K562 (cell line): ENCODE results near the gene GZMB. TPM values are rescaled to one million over a fixed set of nuclear protein-coding genes. Genes with fewer than 3 reads are reported as not detected.

Experiments used
- ATAC-seq: fragments of 200-7000 bp; cut with Tn5 transposase; 3 replicates; pipeline ENCODE4 v1.9.1; 2020; ENCODE audit warnings: moderate library complexity
- BruUV-seq: library from RNA; stranded (reverse); fragments of 400-500 nt; replicated peaks from 2 replicates; lab custom pipeline; 2021; lab: Mats Ljungman, UMichigan
- CTCF ChIA-PET: fragments of 300-600 bp; formaldehyde crosslinking; extraction: SDS; loops from one replicate; lab custom pipeline; 2021; ENCODE audit warnings: low intra/inter-chr PET ratio; lab: Yijun Ruan, JAX
- POLR2A ChIA-PET: fragments of 300-600, 350-650 bp; sonication (Branson Sonifier 250); formaldehyde crosslinking; extraction: SDS; loops from one replicate; lab custom pipeline; 2021; ENCODE audit warnings: antibody characterized with exemption, inconsistent platforms; lab: Yijun Ruan, JAX
- DNase-seq, 4 experiments: peaks; one replicate each; pipeline versions ENCODE4 v3.0.0 to v3.0.0-alpha.2; 2011 to 2018; ENCODE audit warnings: low spot score in 3 of 4, mixed read lengths in 3 of 4; ENCODE audit errors: extremely low read depth in 1 of 4
- FAIRE-seq: peaks from 2 replicates; lab custom pipeline; 2011; peaks lifted over from hg19 to GRCh38; lab: Jason Lieb, UNC
- H2AFZ ChIP-seq: 2 replicates; pipeline ENCODE4 v1.6.0; 2011; ENCODE audit warnings: low read depth, low read length, control low read depth, inconsistent platforms
- H3K27ac ChIP-seq: fragments of 200-600 bp; 3 replicates; pipeline ENCODE4 v1.8.0; 2011; ENCODE audit warnings: low read depth, mild to moderate bottlenecking, control low read depth, inconsistent platforms, low read length, moderate library complexity, mixed read lengths; ENCODE audit errors: extremely low read depth
- H3K27me3 ChIP-seq, 2 experiments: fragments of 300-600 bp in 1 of 2; 2 replicates in 1 of 2; 3 replicates in 1 of 2; pipeline versions ENCODE4 v1.6.0 to v1.8.0; 2011; ENCODE audit warnings: inconsistent platforms in 2 of 2, low read length in 2 of 2, mild to moderate bottlenecking in 1 of 2, mixed read lengths in 1 of 2, moderate library complexity in 1 of 2; ENCODE audit not compliant: control insufficient read depth in 2 of 2, insufficient read depth in 2 of 2
- H3K36me3 ChIP-seq: fragments of 300-600 bp; 3 replicates; pipeline ENCODE4 v1.8.0; 2011; ENCODE audit warnings: mild to moderate bottlenecking, low read length, inconsistent platforms; ENCODE audit not compliant: control insufficient read depth, insufficient read depth
- H3K4me1 ChIP-seq, 2 experiments: fragments of 200-600 bp in 1 of 2; replicated peaks in 1 of 2; 2 replicates in 1 of 2; 3 replicates in 1 of 2; pipeline versions ENCODE4 v1.5.1 to v1.8.0; 2011; ENCODE audit warnings: inconsistent platforms in 2 of 2, low read length in 2 of 2, mild to moderate bottlenecking in 1 of 2, mixed read lengths in 1 of 2, moderate library complexity in 1 of 2; ENCODE audit not compliant: control insufficient read depth in 2 of 2, insufficient read depth in 2 of 2
- H3K4me2 ChIP-seq: 2 replicates; pipeline ENCODE4 v1.6.1; 2011; ENCODE audit warnings: low read length, control low read depth, inconsistent platforms, mixed read lengths; ENCODE audit not compliant: insufficient read depth
- H3K4me3 ChIP-seq: fragments of 200-600 bp; sonication (generic), shearing (Covaris generic); 2 replicates; pipeline ENCODE4 v1.5.1; 2016; ENCODE audit warnings: control low read depth, inconsistent platforms
- H3K79me2 ChIP-seq: fragments of 200-600 bp; 3 replicates; pipeline ENCODE4 v1.8.0; 2011; ENCODE audit warnings: low read length, inconsistent platforms; ENCODE audit not compliant: control insufficient read depth, insufficient read depth
- H3K9ac ChIP-seq, 2 experiments: 2 replicates each; pipeline versions ENCODE4 v1.6.0 to v1.6.1; 2011; ENCODE audit warnings: low read depth in 2 of 2, low read length in 2 of 2, control low read depth in 1 of 2, inconsistent platforms in 1 of 2, mild to moderate bottlenecking in 1 of 2, mixed read lengths in 1 of 2; ENCODE audit not compliant: insufficient read depth in 1 of 2
- H3K9me1 ChIP-seq: one replicate; pipeline ENCODE4 v1.6.0; 2011; ENCODE audit warnings: inconsistent platforms, mild to moderate bottlenecking, low read length, moderate library complexity; ENCODE audit not compliant: control insufficient read depth, insufficient read depth
- H3K9me3 ChIP-seq: replicated peaks from 2 replicates; pipeline ENCODE4 v1.5.1; 2011; ENCODE audit warnings: low read depth, low read length, inconsistent platforms; ENCODE audit not compliant: control insufficient read depth, insufficient read depth
- H4K20me1 ChIP-seq: replicated peaks from 2 replicates; pipeline ENCODE4 v1.6.1; 2011; ENCODE audit warnings: low read length, inconsistent platforms, mixed read lengths; ENCODE audit not compliant: control insufficient read depth, insufficient read depth
- CREBBP ChIP-seq: IDR thresholded peaks from one replicate; pipeline ENCODE4 v1.6.1; 2012; ENCODE audit warnings: low read depth, mild to moderate bottlenecking, control low read depth, inconsistent platforms, low read length
- FIP1L1 ChIP-seq: fragments of 200-400 bp; formaldehyde crosslinking; IDR thresholded peaks from 2 replicates; pipeline ENCODE4 v1.6.1; 2018; ENCODE audit warnings: mild to moderate bottlenecking, low read depth, low read length; ENCODE audit not compliant: poor library complexity, severe bottlenecking
- FOXM1 ChIP-seq, 2 experiments: fragments of 450-650 bp in 1 of 2; sonication (generic) in 1 of 2; formaldehyde crosslinking in 1 of 2; IDR thresholded peaks; 2 replicates each; pipeline versions ENCODE4 v1.6.1 to v1.9.0; 2017 to 2022; ENCODE audit warnings: low read depth in 2 of 2, mild to moderate bottlenecking in 2 of 2, missing genetic modification reagents in 1 of 2, moderate library complexity in 1 of 2
- ILK ChIP-seq: fragments of 450-650 bp; IDR thresholded peaks from 2 replicates; pipeline ENCODE4 v1.6.1; 2016; ENCODE audit warnings: missing genetic modification characterization, low read depth, mild to moderate bottlenecking, missing compliant biosample characterization, moderate library complexity, borderline replicate concordance
- MAX ChIP-seq: sonication (generic); formaldehyde crosslinking; IDR thresholded peaks from 2 replicates; pipeline ENCODE4 v1.9.0; 2022; ENCODE audit warnings: mild to moderate bottlenecking, missing genetic modification reagents
- MCM7 ChIP-seq, 2 experiments: fragments of 450-650 bp; IDR thresholded peaks; 2 replicates each; pipeline ENCODE4 v1.6.1; 2016 to 2018
- NFIC ChIP-seq: fragments of 450-650 bp; IDR thresholded peaks from 2 replicates; pipeline ENCODE4 v1.6.1; 2017; ENCODE audit warnings: mild to moderate bottlenecking, inconsistent platforms
- PHF20 ChIP-seq: fragments of 450-650 bp; IDR thresholded peaks from 2 replicates; pipeline ENCODE4 v1.6.1; 2018; ENCODE audit not compliant: partially characterized antibody
- ZNF668 ChIP-seq: fragments of 250-450 bp; sonication (Bioruptor Pico); IDR thresholded peaks from 2 replicates; pipeline ENCODE4 v1.8.0; 2022; ENCODE audit warnings: mild to moderate bottlenecking, inconsistent platforms
- WGBS: fragments of 100-300 bp; shearing (Covaris generic); methylation state at CpG from one replicate; pipeline ENCODE4 v1.1.6; 2016; ENCODE audit warnings: low coverage, mixed read lengths; ENCODE audit not compliant: insufficient coverage; ENCODE audit errors: missing lambda C conversion rate; 5-methylcytosine and 5-hydroxymethylcytosine counted together
- in situ Hi-C: fragments of 300-500 bp; cut with MboI; formaldehyde crosslinking; loops from 4 replicates; pipeline ENCODE4 v1.15.0; 2018; ENCODE audit warnings: inconsistent platforms, mixed read lengths
- intact Hi-C: fragments of 100-400 bp; cut with micrococcal nuclease; formaldehyde crosslinking; loops from 2 replicates; pipeline ENCODE4 v1.14.2; 2022
- polyA plus RNA-seq, 8 experiments: library from polyadenylated mRNA; depleted of rRNA in 4 of 8; stranded (reverse) in 5 of 8; unstranded in 3 of 8; fragments of >200 nt; fragmentation: Nextera tagmentation in 2 of 8; fragmentation: Illumina TruSeq in 1 of 8; extraction: Ambion mirVana in 2 of 8; extraction: Trizol in 1 of 8; gene quantifications; 2 replicates each; pipeline versions ENCODE4 v1.2.1 to v1.2.3, GENCODE V29; 2011 to 2014; ENCODE audit warnings: inconsistent platforms in 1 of 8, missing spikeins in 1 of 8
- total RNA-seq, 7 experiments: library from RNA; depleted of rRNA in 6 of 7; stranded (reverse); fragments of >200 nt in 6 of 7; fragmentation: Illumina TruSeq in 2 of 7; extraction: Trizol in 2 of 7; gene quantifications; 2 replicates each; pipeline versions ENCODE4 v1.2.1 to v1.2.3, GENCODE V29; 2011 to 2021; ENCODE audit warnings: low replicate concordance in 1 of 7
- TF ChIP-seq, protein P1 (sequence below): fragments of 250-450 bp; sonication (Bioruptor Pico); IDR thresholded peaks from 2 replicates; pipeline ENCODE4 v1.8.0; 2022; ENCODE audit warnings: inconsistent platforms
- TF ChIP-seq, protein P2 (sequence below): sonication (generic); formaldehyde crosslinking; IDR thresholded peaks from 2 replicates; pipeline ENCODE4 v1.8.0; 2022; ENCODE audit warnings: mild to moderate bottlenecking, missing genetic modification reagents, borderline replicate concordance

Gene GZMB
- total and polyA plus RNA-seq, 9 of the 15 experiments (the other 6 are each of a cell fraction or from before 2014, with no cell fraction given) = 0.08 to 0.95 (median 0.68) TPM; not detected in 6

GRCh38 chr14:24612196-24612595, 21.8 kb downstream of the GZMB start:
- Histone ChIP-seq H3K36me3 (no peaks in the 10 kb centered on the region), H3K4me2 (no peak overlapping the region), H3K4me3 (no peak overlapping the region), H3K27ac (no peak overlapping the region), H3K27me3 (no peaks in the 10 kb centered on the region), H3K4me1 (no peaks in the 10 kb centered on the region), H3K9me1 (no peaks in the 10 kb centered on the region), H3K9me3 (no peaks in the 10 kb centered on the region), H3K79me2 (no peaks in the 10 kb centered on the region), H4K20me1 (no peaks in the 10 kb centered on the region)
- intact Hi-C loops (no loop called here), in situ Hi-C loops (no loop called here)
- ATAC-seq (no peak), FAIRE-seq (no peak), DNase-seq (peak in 1 of 4 experiments; percentile 8)
- POLR2A ChIA-PET = no interaction called here
- CTCF ChIA-PET = no interaction called here
- BruUV-seq = no TSS peak
- TF ChIP-seq PHF20 = no peak
- TF ChIP-seq NFIC = peak; percentile 76
- TF ChIP-seq, all 486 proteins: peak for 1
- Histone ChIP-seq H3K9ac (no peak overlapping the region), H2AFZ (no peak overlapping the region)

GRCh38 chr14:24609655-24610344, 24.2 kb downstream of the GZMB start, which contains the start of gene GZMH:
Gene GZMH (minus strand): TSS chr14:24609685. CDS start chr14:24609613, 72 bp downstream.
- intact Hi-C loops = no loop called here
- in situ Hi-C loops = no loop called here
- TF ChIP-seq CREBBP (no peak), FOXM1 (IDR thresholded peaks at IDR 0.05; ENCODE audit: low read depth) (no peak), FOXM1 (CRISPR knock-in tag; IDR thresholded peaks at IDR 0.05; ENCODE audit: low read depth) (no peak), ZNF668 (CRISPR knock-in tag) (no peak), MAX (CRISPR knock-in tag) (no peak), MCM7 (IDR thresholded peaks at IDR 0.05) (no peak), ILK (tag) (no peak), FIP1L1 (no peak)
- TF ChIP-seq, protein P1, sequence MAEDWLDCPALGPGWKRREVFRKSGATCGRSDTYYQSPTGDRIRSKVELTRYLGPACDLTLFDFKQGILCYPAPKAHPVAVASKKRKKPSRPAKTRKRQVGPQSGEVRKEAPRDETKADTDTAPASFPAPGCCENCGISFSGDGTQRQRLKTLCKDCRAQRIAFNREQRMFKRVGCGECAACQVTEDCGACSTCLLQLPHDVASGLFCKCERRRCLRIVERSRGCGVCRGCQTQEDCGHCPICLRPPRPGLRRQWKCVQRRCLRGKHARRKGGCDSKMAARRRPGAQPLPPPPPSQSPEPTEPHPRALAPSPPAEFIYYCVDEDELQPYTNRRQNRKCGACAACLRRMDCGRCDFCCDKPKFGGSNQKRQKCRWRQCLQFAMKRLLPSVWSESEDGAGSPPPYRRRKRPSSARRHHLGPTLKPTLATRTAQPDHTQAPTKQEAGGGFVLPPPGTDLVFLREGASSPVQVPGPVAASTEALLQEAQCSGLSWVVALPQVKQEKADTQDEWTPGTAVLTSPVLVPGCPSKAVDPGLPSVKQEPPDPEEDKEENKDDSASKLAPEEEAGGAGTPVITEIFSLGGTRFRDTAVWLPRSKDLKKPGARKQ = no peak
- TF ChIP-seq, protein P2, sequence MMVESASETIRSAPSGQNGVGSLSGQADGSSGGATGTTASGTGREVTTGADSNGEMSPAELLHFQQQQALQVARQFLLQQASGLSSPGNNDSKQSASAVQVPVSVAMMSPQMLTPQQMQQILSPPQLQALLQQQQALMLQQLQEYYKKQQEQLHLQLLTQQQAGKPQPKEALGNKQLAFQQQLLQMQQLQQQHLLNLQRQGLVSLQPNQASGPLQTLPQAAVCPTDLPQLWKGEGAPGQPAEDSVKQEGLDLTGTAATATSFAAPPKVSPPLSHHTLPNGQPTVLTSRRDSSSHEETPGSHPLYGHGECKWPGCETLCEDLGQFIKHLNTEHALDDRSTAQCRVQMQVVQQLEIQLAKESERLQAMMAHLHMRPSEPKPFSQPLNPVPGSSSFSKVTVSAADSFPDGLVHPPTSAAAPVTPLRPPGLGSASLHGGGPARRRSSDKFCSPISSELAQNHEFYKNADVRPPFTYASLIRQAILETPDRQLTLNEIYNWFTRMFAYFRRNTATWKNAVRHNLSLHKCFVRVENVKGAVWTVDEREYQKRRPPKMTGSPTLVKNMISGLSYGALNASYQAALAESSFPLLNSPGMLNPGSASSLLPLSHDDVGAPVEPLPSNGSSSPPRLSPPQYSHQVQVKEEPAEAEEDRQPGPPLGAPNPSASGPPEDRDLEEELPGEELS (CRISPR knock-in tag) = no peak

More at GRCh38 chr14:24609655-24610344, 24.2 kb downstream of the GZMB start, which contains the start of gene GZMH:
- Histone ChIP-seq H3K36me3 (no peaks in the 10 kb centered on the region), H3K4me3 (no peak within 1 kb of the TSS), H3K9me1 (no peaks in the 10 kb centered on the region), H3K9me3 (no peaks in the 10 kb centered on the region), H3K9ac (no peak within 1 kb of the TSS), H4K20me1 (no peaks in the 10 kb centered on the region), H3K27ac (no peak within 1 kb of the TSS), H2AFZ (no peak within 1 kb of the TSS), H3K79me2 (no peaks in the 10 kb centered on the region), H3K4me2 (no peak within 1 kb of the TSS), H3K4me1 (no peaks in the 10 kb centered on the region), H3K27me3 (no peaks in the 10 kb centered on the region)
- ChIA-PET POLR2A (no interaction called here), CTCF (no interaction called here)
- no TSS peak for BruUV-seq
- FAIRE-seq (no peak), DNase-seq (no peak), ATAC-seq (no peak)
- WGBS = 21% methylated on average over 2 of the region's 2 CpGs
